Esophagus squamous epithelium (tissue), 4 donors: ENCODE data around the gene DNAJB8.

Source experiments
- POLR2A ChIP-seq, 4 donors: fragments of 450-650 bp; IDR thresholded peaks; one replicate each; pipeline ENCODE4 v1.6.1; 2017; ENCODE audit warnings: antibody characterized with exemption in 4 of 4, mild to moderate bottlenecking in 4 of 4, moderate library complexity in 3 of 4
- TF ChIP-seq, protein P1 (sequence below), 6 experiments: fragments of 450-650 bp in 4 of 6; fragments of 200-600 bp in 2 of 6; sonication (generic) in 2 of 6; IDR thresholded peaks; one replicate each; pipeline ENCODE4 v1.5.1; 2016 to 2019; ENCODE audit warnings: antibody characterized with exemption in 6 of 6, mild to moderate bottlenecking in 4 of 6, moderate library complexity in 4 of 6

DNA sequence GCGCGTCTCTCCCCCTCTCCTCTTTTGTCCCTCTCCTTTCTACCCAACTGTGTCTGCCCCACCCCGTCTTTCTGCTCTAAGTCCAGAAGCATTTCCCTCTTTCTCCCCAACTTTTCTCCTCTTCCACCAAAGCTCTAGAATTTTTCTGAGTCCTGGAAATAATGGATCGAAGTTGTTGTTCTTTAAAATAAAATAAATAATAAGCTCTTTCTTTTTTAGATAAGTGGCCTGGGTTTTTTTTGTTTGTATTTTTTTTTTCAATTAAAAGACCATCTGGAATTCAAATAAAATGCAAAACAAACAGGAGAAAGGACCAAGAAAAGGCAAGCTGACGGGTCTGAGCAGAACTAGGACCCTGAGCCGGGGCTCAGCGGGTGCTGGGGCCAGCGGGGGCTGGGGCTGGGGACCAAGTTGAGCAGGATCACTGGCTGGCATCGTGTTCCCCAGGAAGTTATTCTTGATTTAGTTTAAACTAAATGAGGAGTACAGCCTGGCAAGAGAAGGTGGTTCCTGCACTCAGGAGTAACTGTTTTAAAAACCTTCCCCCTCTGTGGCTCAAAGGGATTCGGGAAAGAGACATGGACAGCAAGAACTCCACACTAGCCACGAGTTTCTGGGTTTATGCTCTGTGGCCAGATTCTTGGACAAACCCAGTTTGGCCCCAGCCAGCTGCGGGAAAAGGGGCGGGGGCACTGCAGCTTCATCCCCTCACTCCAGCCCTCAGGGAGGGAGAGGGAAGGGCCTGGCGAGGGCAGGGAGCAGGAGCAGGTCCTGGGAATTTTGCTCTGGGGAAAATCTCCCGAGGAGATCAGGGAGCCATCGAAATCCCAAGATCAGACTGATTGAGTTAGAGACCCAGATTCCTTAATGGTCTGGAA, 18.0 kb upstream of the DNAJB8 start:
- TF ChIP-seq, protein P1, sequence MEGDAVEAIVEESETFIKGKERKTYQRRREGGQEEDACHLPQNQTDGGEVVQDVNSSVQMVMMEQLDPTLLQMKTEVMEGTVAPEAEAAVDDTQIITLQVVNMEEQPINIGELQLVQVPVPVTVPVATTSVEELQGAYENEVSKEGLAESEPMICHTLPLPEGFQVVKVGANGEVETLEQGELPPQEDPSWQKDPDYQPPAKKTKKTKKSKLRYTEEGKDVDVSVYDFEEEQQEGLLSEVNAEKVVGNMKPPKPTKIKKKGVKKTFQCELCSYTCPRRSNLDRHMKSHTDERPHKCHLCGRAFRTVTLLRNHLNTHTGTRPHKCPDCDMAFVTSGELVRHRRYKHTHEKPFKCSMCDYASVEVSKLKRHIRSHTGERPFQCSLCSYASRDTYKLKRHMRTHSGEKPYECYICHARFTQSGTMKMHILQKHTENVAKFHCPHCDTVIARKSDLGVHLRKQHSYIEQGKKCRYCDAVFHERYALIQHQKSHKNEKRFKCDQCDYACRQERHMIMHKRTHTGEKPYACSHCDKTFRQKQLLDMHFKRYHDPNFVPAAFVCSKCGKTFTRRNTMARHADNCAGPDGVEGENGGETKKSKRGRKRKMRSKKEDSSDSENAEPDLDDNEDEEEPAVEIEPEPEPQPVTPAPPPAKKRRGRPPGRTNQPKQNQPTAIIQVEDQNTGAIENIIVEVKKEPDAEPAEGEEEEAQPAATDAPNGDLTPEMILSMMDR (IDR thresholded peaks at IDR 0.05) = no peak
- no peak for TF ChIP-seq POLR2A (IDR thresholded peaks at IDR 0.05)
